SKM-1 treated with dmso at 0.1 percent for 144 hours (cell line): ENCODE measurements around the gene STON2.
A peak's percentile ranks its signal among the peaks of the same experiment; 100 is the strongest.

Experiments used
- DNase-seq: peaks from one replicate; lab custom pipeline; 2025; ENCODE audit not compliant: unreplicated experiment; lab: John Stamatoyannopoulos, UW

Gene STON2

GRCh38 chr14:81305065-81305464, 95.1 kb downstream of the STON2 start:
- DNase-seq, result no peak

GRCh38 chr14:81303258-81303935, 96.7 kb downstream of the STON2 start:
- peak; percentile 48 for DNase-seq

- DNase-seq, result no peak
These were observed 97.5 kb downstream of the STON2 start for GRCh38 chr14:81302638-81303037.

- DNase-seq, result no peak
These were observed 98.3 kb downstream of the STON2 start for GRCh38 chr14:81301813-81302212.

- no peak for DNase-seq
These were observed 98.8 kb downstream of the STON2 start for GRCh38 chr14:81301371-81301770.

- DNase-seq, result no peak
These were observed 101.2 kb downstream of the STON2 start for GRCh38 chr14:81298911-81299310.

- no peak for DNase-seq
These were observed 102.0 kb downstream of the STON2 start for GRCh38 chr14:81298122-81298521.

GRCh38 chr14:81295958-81296923, 103.9 kb downstream of the STON2 start:
- peak; percentile 64 for DNase-seq

- no peak for DNase-seq
These were observed 110.6 kb downstream of the STON2 start for GRCh38 chr14:81289516-81289915.

- DNase-seq, result no peak
These were observed 113.4 kb downstream of the STON2 start for GRCh38 chr14:81286574-81287370.

- DNase-seq, result no peak
These were observed 114.9 kb downstream of the STON2 start for GRCh38 chr14:81285245-81285644.

- no peak for DNase-seq
These were observed 118.8 kb downstream of the STON2 start for GRCh38 chr14:81281332-81281731.

GRCh38 chr14:81280136-81280791, 119.9 kb downstream of the STON2 start:
- no peak for DNase-seq

GRCh38 chr14:81277096-81277495, 123.0 kb downstream of the STON2 start:
- no peak for DNase-seq

- no peak for DNase-seq
These were observed 123.8 kb downstream of the STON2 start for GRCh38 chr14:81276073-81277069.

GRCh38 chr14:81275305-81276072, 124.6 kb downstream of the STON2 start:
- no peak for DNase-seq

GRCh38 chr14:81273961-81274575, 126.1 kb downstream of the STON2 start:
- no peak for DNase-seq

- no peak for DNase-seq
These were observed 126.6 kb downstream of the STON2 start for GRCh38 chr14:81273521-81273920.
